H9 (cell line): ENCODE data around the gene WDR27. TPM values are rescaled to one million over a fixed set of nuclear protein-coding genes. Genes with fewer than 3 reads are reported as not detected.
A peak's percentile ranks its signal among the peaks of the same experiment; 100 is the strongest.

Experiments used
- DNase-seq: peaks from one replicate; pipeline ENCODE4 v3.0.0-alpha.2; 2017
- H2AFZ ChIP-seq: one replicate; pipeline ENCODE4 v1.6.1; 2013; ENCODE audit warnings: mild to moderate bottlenecking, low read length, control low read depth, moderate library complexity
- H2AK5ac ChIP-seq: 2 replicates; pipeline ENCODE4 v1.6.1; 2013; ENCODE audit warnings: low read length, control low read depth, mixed read lengths; ENCODE audit not compliant: insufficient read length
- H2BK120ac ChIP-seq: one replicate; pipeline ENCODE4 v1.6.1; 2013; ENCODE audit warnings: low read depth, mild to moderate bottlenecking, low read length, control low read depth, inconsistent platforms; ENCODE audit not compliant: poor library complexity, severe bottlenecking
- H2BK12ac ChIP-seq: 2 replicates; pipeline ENCODE4 v1.6.1; 2013; ENCODE audit warnings: low read length, control low read depth, mixed read lengths, low read depth; ENCODE audit not compliant: insufficient read length
- H2BK15ac ChIP-seq: 2 replicates; pipeline ENCODE4 v1.6.1; 2013; ENCODE audit warnings: low read depth, low read length, control low read depth
- H2BK20ac ChIP-seq: one replicate; pipeline ENCODE4 v1.6.1; 2013; ENCODE audit warnings: low read depth, mild to moderate bottlenecking, low read length, control low read depth, inconsistent platforms; ENCODE audit not compliant: poor library complexity, severe bottlenecking
- H2BK5ac ChIP-seq: 2 replicates; pipeline ENCODE4 v1.6.1; 2013; ENCODE audit warnings: low read length, control low read depth, mixed read lengths; ENCODE audit not compliant: insufficient read length
- H3K14ac ChIP-seq: 2 replicates; pipeline ENCODE4 v1.6.1; 2013; ENCODE audit warnings: low read length, control low read depth; ENCODE audit not compliant: insufficient read depth
- H3K18ac ChIP-seq: 2 replicates; pipeline ENCODE4 v1.6.1; 2013; ENCODE audit warnings: low read depth, mild to moderate bottlenecking, mixed read lengths, low read length, control low read depth; ENCODE audit not compliant: insufficient read length
- H3K23ac ChIP-seq: 2 replicates; pipeline ENCODE4 v1.6.1; 2013; ENCODE audit warnings: low read length, control low read depth, mixed read lengths, low read depth; ENCODE audit not compliant: insufficient read length
- H3K23me2 ChIP-seq: 2 replicates; pipeline ENCODE4 v1.6.1; 2013; ENCODE audit warnings: low read depth, mild to moderate bottlenecking, mixed read lengths, low read length, control low read depth; ENCODE audit not compliant: insufficient read length, poor library complexity, severe bottlenecking
- H3K27ac ChIP-seq: 2 replicates; pipeline ENCODE4 v1.5.1; 2013; ENCODE audit warnings: low read length, control low read depth, mixed read lengths, low read depth; ENCODE audit not compliant: insufficient read length
- H3K27me3 ChIP-seq: 2 replicates; pipeline ENCODE4 v1.6.1; 2013; ENCODE audit warnings: low read length, control low read depth, inconsistent platforms; ENCODE audit not compliant: insufficient read depth
- H3K4ac ChIP-seq: 2 replicates; pipeline ENCODE4 v1.6.1; 2013; ENCODE audit warnings: low read depth, mild to moderate bottlenecking, control low read depth, inconsistent platforms, low read length, moderate library complexity
- H3K4me1 ChIP-seq: 2 replicates; pipeline ENCODE4 v1.6.1; 2013; ENCODE audit warnings: low read length, control low read depth, inconsistent platforms; ENCODE audit not compliant: insufficient read depth
- H3K4me2 ChIP-seq: 2 replicates; pipeline ENCODE4 v1.6.1; 2013; ENCODE audit warnings: low read length, control low read depth, mixed read lengths; ENCODE audit not compliant: insufficient read length, insufficient read depth
- H3K56ac ChIP-seq: 2 replicates; pipeline ENCODE4 v1.6.1; 2013; ENCODE audit warnings: low read depth, mild to moderate bottlenecking, mixed read lengths, low read length, control low read depth; ENCODE audit not compliant: insufficient read length
- H3K79me1 ChIP-seq: 2 replicates; pipeline ENCODE4 v1.6.1; 2013; ENCODE audit warnings: low read depth, mild to moderate bottlenecking, moderate library complexity, low read length, control low read depth, inconsistent platforms; ENCODE audit not compliant: insufficient read depth, poor library complexity, severe bottlenecking
- H3K79me2 ChIP-seq: 2 replicates; pipeline ENCODE4 v1.6.1; 2013; ENCODE audit warnings: low read length, control low read depth, inconsistent platforms; ENCODE audit not compliant: insufficient read depth
- H3K9ac ChIP-seq: 2 replicates; pipeline ENCODE4 v1.6.1; 2013; ENCODE audit warnings: low read length, control low read depth, mixed read lengths; ENCODE audit not compliant: insufficient read length; ENCODE audit errors: extremely low read depth
- H3K9me3 ChIP-seq: one replicate; pipeline ENCODE4 v1.6.1; 2013; ENCODE audit warnings: low read depth, low read length, inconsistent platforms; ENCODE audit not compliant: control insufficient read depth
- H3T11ph ChIP-seq: one replicate; pipeline ENCODE4 v1.6.1; 2013; ENCODE audit warnings: mild to moderate bottlenecking, low read length, control low read depth, inconsistent platforms
- H4K20me1 ChIP-seq: one replicate; pipeline ENCODE4 v1.6.1; 2013; ENCODE audit not compliant: control insufficient read depth, insufficient read length, insufficient read depth
- H4K5ac ChIP-seq: 2 replicates; pipeline ENCODE4 v1.6.1; 2013; ENCODE audit warnings: low read depth, mild to moderate bottlenecking, mixed read lengths, low read length, control low read depth; ENCODE audit not compliant: insufficient read length
- H4K8ac ChIP-seq: replicated peaks from 2 replicates; pipeline ENCODE4 v1.6.1; 2013; ENCODE audit warnings: low read length, control low read depth, mixed read lengths, low read depth; ENCODE audit not compliant: insufficient read length
- H4K91ac ChIP-seq: 2 replicates; pipeline ENCODE4 v1.6.1; 2013; ENCODE audit warnings: low read depth, mild to moderate bottlenecking, moderate library complexity, mixed read lengths, low read length, control low read depth; ENCODE audit not compliant: insufficient read length
- H3K27ac Mint-ChIP-seq, 3 experiments: 2 replicates in 2 of 3; 3 replicates in 1 of 3; pipeline ENCODE4 v1.8.0; 2020 to 2021; ENCODE audit warnings: mixed read lengths in 3 of 3, mild to moderate bottlenecking in 1 of 3, moderate library complexity in 1 of 3
- H3K27me3 Mint-ChIP-seq: 2 replicates; pipeline ENCODE4 v1.8.0; 2021; ENCODE audit warnings: low read depth, mild to moderate bottlenecking, moderate library complexity, mixed read lengths
- H3K36me3 Mint-ChIP-seq, 3 experiments: 2 replicates in 2 of 3; 3 replicates in 1 of 3; pipeline ENCODE4 v1.8.0; 2020 to 2021; ENCODE audit warnings: low read depth in 3 of 3, mixed read lengths in 3 of 3; ENCODE audit not compliant: insufficient read depth in 1 of 3
- H3K4me1 Mint-ChIP-seq, 2 experiments: 2 replicates each; pipeline ENCODE4 v1.8.0; 2020; ENCODE audit warnings: mixed read lengths in 2 of 2
- H3K4me3 Mint-ChIP-seq, 2 experiments: 2 replicates in 1 of 2; 3 replicates in 1 of 2; pipeline ENCODE4 v1.8.0; 2020 to 2021; ENCODE audit warnings: mild to moderate bottlenecking in 2 of 2, mixed read lengths in 2 of 2, moderate library complexity in 1 of 2
- H3K9me3 Mint-ChIP-seq, 2 experiments: 2 replicates in 1 of 2; 3 replicates in 1 of 2; pipeline ENCODE4 v1.8.0; 2020; ENCODE audit warnings: mild to moderate bottlenecking in 2 of 2, mixed read lengths in 2 of 2, moderate library complexity in 1 of 2
- WGBS: extraction: QIAGEN DNeasy Blood & Tissue Kit; methylation state at CpG from one replicate; pipeline ENCODE4 v1.1.7; 2013; ENCODE audit warnings: missing lambda C conversion rate, low lambda C conversion rate, mixed read lengths; ENCODE audit not compliant: insufficient read length; ENCODE audit errors: extremely low coverage; 5-methylcytosine and 5-hydroxymethylcytosine counted together
- total RNA-seq: library from RNA; stranded (reverse); gene quantifications from 2 replicates; pipeline ENCODE4 v1.2.1, GENCODE V29; 2021
- TF ChIP-seq, protein P1 (sequence below): fragments of 200-600 bp; sonication (generic); conservative IDR thresholded peaks from 3 replicates; pipeline ENCODE4 v1.8.0; 2021; ENCODE audit warnings: antibody characterized with exemption, mild to moderate bottlenecking

Gene WDR27
- total RNA-seq, 1 experiment from 2014 or later = 48.7 TPM

DNA sequence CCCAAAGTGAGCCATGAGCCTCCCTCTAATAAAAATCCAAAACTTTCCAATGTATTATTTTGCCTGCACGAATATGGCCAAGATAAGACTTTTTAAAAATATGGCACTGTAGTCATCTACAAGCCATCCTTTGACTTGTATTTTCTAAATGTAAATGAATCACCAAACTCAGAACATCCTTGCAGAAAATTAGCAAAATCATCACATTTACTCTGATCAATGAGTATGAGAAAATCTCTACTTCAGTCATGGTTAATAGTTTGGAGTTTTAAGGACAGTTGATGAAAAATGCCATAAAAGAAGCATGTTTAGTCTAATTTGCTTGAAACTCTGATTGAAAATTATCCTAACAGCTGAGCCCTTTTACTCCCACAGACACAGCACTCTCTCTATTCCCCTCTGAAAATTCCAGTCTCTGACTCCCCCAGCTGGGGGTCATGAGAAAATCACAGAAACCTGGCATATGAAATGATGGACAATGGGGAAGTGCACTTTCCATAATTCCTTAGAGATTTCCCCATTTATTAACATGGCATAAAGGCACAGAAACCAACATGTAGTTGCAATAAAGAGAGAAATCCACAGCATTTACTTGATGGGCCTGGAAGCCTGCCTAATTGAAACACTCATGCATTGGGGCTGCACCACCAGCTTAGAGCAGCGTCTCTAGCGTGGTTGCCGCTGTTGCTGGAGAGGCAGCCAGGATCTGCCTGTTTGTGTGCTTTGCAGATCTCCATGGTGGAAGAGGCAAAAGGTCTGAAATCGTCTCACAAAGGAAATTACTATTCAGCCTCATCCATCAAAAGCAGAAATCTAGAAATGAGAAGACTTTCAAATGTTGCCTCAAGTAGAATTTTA is 214.0 kb downstream of the WDR27 start:
- Histone ChIP-seq H2AK5ac (no peak overlapping the region), H3K18ac (no peak overlapping the region), H4K8ac (no peak overlapping the region), H3T11ph (no peak overlapping the region), H3K9me3 (no peaks in the 10 kb centered on the region), H3K27ac (no peak overlapping the region), H4K20me1 (no peaks in the 10 kb centered on the region), H3K23ac (no peak overlapping the region), H2BK12ac (no peak overlapping the region), H3K4me1 (no peaks in the 10 kb centered on the region), H2BK5ac (no peak overlapping the region), H3K79me1 (no peaks in the 10 kb centered on the region), H3K14ac (no peak overlapping the region), H3K56ac (no peak overlapping the region), H4K5ac (no peak overlapping the region), H3K79me2 (no peaks in the 10 kb centered on the region), H2BK15ac (no peak overlapping the region), H3K4me2 (no peak overlapping the region), H2AFZ (no peak overlapping the region), H3K9ac (no peak overlapping the region), H4K91ac (no peak overlapping the region), H3K23me2 (no peaks in the 10 kb centered on the region), H2BK120ac (no peak overlapping the region), H3K4ac (no peak overlapping the region), H3K27me3 (no peaks in the 10 kb centered on the region), H2BK20ac (no peak overlapping the region)
- no CpG with 5 or more reads among the region's 5 CpGs for WGBS
- H3K36me3 Mint-ChIP-seq = peaks cover 5 to 11% (median 6%) of the 10 kb centered on the region in 3 experiments; a peak in 6 of 7 replicates
- peaks cover 17 to 18% of the 10 kb centered on the region in 2 experiments for H3K9me3 Mint-ChIP-seq
- peak overlapping the region in 1 of 3 experiments; percentile 46; a peak in 1 of 7 replicates for H3K27ac Mint-ChIP-seq
- H3K4me3 Mint-ChIP-seq = no peak overlapping the region
- no peaks in the 10 kb centered on the region for H3K27me3 Mint-ChIP-seq
- peaks cover 0 to 6% of the 10 kb centered on the region in 2 experiments; a peak in 1 of 4 replicates for H3K4me1 Mint-ChIP-seq
- no peak for DNase-seq
- TF ChIP-seq, protein P1, sequence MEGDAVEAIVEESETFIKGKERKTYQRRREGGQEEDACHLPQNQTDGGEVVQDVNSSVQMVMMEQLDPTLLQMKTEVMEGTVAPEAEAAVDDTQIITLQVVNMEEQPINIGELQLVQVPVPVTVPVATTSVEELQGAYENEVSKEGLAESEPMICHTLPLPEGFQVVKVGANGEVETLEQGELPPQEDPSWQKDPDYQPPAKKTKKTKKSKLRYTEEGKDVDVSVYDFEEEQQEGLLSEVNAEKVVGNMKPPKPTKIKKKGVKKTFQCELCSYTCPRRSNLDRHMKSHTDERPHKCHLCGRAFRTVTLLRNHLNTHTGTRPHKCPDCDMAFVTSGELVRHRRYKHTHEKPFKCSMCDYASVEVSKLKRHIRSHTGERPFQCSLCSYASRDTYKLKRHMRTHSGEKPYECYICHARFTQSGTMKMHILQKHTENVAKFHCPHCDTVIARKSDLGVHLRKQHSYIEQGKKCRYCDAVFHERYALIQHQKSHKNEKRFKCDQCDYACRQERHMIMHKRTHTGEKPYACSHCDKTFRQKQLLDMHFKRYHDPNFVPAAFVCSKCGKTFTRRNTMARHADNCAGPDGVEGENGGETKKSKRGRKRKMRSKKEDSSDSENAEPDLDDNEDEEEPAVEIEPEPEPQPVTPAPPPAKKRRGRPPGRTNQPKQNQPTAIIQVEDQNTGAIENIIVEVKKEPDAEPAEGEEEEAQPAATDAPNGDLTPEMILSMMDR = no peak; the same call in 2 of the 3 replicates
